NCI-H128 (cell line): Measurements from ENCODE around the gene STK39.

Experiments used
- DNase-seq: peaks from one replicate; lab custom pipeline; 2025; ENCODE audit not compliant: unreplicated experiment; lab: John Stamatoyannopoulos, UW

The STK39 gene

GRCh38 chr2:168243061-168243460 is 4.3 kb downstream of the STK39 start:
- no peak for DNase-seq

GRCh38 chr2:168241746-168242145 is 5.6 kb downstream of the STK39 start:
- DNase-seq = no peak

- DNase-seq = no peak
Measured at GRCh38 chr2:168241208-168241607, 6.2 kb downstream of the STK39 start.

GRCh38 chr2:168239281-168239680 is 8.1 kb downstream of the STK39 start:
- DNase-seq = no peak

DNA sequence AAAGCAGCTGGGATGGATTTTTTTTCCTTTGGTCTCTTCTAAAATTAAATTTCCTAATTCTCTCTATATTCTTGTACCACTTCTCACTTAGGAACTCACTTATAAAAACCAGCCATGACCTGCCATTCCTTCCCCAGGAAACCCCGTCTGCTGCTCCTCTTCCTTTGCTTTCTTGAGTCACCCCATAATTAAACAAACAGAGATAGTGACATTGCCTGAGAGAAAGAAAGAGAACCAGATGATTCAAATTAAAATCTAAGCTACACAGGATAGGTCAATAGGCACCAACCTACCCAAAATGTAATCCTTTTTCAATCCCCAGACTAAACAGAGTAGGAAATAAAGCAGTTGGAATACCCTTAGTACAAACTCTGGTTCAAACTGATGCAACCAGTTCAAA is 9.7 kb downstream of the STK39 start:
- DNase-seq = no peak

GRCh38 chr2:168234407-168235085 is 12.8 kb downstream of the STK39 start:
- DNase-seq = no peak

- DNase-seq = no peak
Measured at GRCh38 chr2:168233726-168234406, 13.5 kb downstream of the STK39 start.

DNA sequence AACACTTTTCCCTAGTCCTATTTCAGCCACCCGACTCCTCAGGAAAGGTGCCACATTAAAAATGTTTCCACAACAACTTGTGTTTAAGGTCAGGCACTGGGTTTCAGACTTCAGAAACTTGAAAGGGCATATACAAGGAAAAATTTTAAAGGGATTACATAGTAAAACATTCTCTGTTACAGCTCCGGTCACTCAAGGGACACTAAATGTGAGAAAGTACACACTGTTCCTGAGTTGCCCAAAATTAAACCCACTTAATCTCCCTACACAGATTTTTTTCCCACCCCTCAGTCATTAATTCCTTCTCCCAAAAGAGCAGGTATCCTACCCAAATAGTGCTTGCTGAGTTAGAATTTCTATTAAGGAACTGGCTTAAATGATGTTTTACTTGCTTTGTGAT is 14.2 kb downstream of the STK39 start:
- no peak for DNase-seq

GRCh38 chr2:168231609-168232241 is 15.7 kb downstream of the STK39 start:
- DNase-seq = no peak

DNA sequence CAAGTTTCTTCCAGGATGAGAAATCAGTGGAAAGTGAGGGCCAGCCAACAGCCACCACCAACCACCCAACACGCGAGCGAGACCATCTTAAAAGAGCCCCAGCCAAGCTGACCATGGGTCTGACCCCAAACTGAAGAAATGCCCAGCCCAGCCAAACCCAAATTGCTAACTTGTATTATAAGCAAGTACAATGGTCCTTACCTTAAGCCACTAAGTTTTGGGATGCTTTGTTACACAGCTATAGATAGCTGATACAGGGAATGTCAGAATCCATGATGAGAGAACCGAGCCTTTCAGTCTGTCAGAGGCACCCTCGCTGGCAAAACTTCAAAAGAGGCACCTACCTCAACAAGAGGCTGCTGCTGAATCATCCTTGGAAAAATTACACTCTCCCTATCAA is 17.0 kb downstream of the STK39 start:
- no peak for DNase-seq

- DNase-seq = no peak
Measured at GRCh38 chr2:168224346-168224745, 23.0 kb downstream of the STK39 start.

- DNase-seq = no peak
Measured at GRCh38 chr2:168222088-168222487, 25.3 kb downstream of the STK39 start.

GRCh38 chr2:168220965-168221819 is 26.2 kb downstream of the STK39 start:
- DNase-seq = no peak

- DNase-seq = no peak
Measured at GRCh38 chr2:168217920-168218319, 29.5 kb downstream of the STK39 start.

DNA sequence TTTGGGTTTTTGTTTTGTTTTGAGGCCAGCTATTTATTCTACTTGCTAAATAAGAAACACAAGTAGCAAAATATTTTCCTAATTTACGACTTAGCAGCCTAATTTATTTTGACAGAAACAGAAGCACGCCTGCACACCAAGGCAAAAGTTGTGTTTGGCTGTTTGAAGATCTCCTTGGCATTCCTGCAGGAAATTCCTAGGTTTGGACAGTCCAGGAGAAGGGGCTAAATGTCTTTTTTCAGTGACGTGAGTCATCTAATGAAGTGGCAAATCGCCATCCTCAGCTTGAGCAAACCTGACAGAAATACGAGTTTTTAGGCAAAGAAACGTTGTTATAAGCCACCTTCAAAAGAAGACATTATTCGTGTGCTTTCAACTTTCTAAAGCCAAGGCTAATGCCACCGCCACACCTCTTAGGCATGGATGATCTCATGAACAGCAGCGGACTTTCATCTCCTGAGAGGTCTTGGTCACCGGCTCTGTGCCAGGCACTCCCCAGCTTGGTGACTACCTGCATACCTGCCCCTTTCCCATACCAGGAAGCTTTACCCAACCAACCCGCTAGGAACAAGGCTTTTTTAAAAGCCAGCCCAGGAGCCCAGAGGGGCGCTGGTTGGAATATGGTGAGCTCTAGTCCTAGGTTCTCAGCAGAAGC is 30.9 kb downstream of the STK39 start:
- no peak for DNase-seq

DNA sequence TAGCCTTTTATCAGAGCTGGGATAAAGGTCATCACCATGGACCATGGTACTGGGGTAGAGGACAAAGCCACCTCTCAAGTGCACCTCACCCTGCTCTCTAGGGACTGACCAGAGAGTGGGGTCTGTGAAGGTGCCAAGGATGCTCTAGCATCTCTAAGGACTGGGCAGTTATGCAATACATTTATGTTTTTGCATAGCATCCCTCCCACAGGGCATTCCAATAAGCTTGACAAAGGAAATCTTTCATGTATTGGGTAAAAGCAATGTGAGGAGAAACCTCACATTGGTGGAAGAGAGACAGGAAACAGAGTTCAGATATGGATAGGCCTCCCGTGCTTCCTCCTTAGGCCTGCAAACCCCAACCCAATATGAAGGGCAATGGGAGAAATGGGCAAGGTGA is 31.6 kb downstream of the STK39 start:
- no peak for DNase-seq

GRCh38 chr2:168212866-168213265 is 34.5 kb downstream of the STK39 start:
- no peak for DNase-seq

DNA sequence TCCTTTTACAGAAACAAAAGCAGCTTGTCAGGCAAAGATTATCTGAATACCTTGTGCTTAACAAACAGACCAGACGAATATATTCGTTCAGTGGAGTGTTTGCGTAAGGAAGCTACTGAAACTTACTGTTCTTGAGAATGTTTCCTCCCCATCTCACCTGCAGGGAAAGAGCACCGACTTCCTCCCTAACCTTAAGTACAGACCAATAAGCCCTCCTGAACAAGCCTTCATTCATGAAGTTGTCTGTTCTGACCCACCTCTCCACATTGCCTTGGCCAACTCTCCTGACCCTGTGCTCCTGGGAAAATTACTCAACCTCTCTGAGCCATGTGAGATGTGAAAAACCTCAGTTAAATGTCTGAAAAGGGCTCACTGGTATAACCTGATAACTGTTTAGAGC is 35.2 kb downstream of the STK39 start:
- DNase-seq = no peak

- no peak for DNase-seq
Measured at GRCh38 chr2:168211664-168212163, 35.7 kb downstream of the STK39 start.

DNA sequence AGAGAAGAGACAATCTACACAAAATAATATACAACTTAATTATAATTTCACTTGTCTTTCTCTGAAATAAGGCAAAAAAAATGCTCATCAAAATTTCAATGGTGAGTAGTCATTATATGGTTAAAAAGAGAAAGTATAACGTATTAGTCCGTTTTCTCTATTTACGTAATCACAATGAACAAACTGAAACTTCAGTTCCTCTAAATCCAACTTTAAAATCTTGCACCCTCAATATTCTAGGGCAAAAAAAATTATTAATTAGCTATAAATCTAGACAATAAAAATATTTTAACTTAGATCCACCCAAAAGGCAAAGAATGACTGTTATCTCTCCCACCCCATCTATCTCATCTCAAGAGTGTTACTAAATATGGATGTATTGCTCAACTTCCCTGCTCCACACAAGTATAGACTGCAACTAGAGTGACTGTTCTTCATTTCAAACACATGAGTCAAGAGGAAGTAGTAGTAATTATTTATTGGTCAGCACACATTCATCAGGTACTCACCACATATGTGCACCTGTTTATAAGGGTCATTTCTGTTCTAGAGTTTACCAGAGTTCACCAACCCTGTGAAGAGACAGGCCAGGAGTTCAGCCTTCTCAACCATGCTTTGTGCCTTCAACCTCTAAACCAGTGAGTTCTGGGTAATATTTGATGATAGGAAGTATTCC is 36.4 kb downstream of the STK39 start:
- DNase-seq = no peak
